ENCODE results near the gene SEMA5A.

Gene SEMA5A

GRCh38 chr5:9265441-9266287 is 280.2 kb downstream of the SEMA5A start:
- peak; percentile 96 for DNase-seq (ENCODE audit: low read depth)
- TF ChIP-seq CTCF (conservative IDR thresholded peaks at IDR 0.05; ENCODE audit: control insufficient read depth, insufficient read depth, low read depth, low read length): no peak
- no peak overlapping the region for H3K4me3 ChIP-seq (ENCODE audit: control insufficient read depth, low read depth, low read length)

DNA sequence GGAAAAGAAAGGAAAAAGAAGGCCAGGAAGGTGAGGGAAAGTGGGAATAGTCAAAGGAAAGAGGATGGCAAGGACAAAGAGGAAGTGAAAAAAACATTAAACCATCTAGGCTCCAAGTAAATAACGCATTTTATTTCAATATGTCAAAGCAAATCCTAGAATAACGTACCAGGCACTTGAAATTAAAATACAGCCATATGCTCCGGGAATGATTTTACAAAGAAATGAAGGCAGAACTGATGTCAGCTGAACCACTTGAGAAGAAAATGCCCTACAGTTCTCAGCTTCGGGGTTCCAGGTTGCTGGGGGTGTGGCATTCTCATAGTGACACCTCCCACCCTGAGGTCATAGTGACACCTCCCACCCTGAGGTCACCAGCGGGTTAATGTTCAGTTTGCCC is 281.6 kb downstream of the SEMA5A start:
- DNase-seq (ENCODE audit: low read depth): no peak
- no peak overlapping the region for H3K4me3 ChIP-seq (ENCODE audit: control insufficient read depth, low read depth, low read length)
- TF ChIP-seq CTCF (conservative IDR thresholded peaks at IDR 0.05; ENCODE audit: control insufficient read depth, insufficient read depth, low read depth, low read length): no peak

DNA sequence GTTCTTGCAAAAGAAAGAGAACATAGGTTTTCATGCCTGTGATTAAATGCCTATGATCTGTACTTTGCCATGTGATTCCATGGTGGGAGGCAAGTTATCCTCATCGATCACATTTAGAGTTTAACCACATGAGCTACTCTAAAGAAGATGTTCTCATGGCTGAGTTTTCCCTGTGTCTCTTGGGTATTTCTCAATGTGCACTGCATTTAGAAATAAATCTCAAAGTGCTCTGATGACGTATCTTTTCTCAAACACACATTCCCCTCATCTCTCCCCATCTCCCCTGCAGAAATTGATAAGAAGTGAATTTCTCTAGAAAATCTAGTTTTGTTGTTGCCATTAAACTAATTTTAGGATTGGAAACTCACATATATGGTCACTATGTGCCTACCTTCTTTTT is 282.2 kb downstream of the SEMA5A start:
- H3K4me3 ChIP-seq (ENCODE audit: control insufficient read depth, low read depth, low read length): no peak overlapping the region
- TF ChIP-seq CTCF (conservative IDR thresholded peaks at IDR 0.05; ENCODE audit: control insufficient read depth, insufficient read depth, low read depth, low read length): no peak
- DNase-seq (ENCODE audit: low read depth): peak; percentile 93

DNA sequence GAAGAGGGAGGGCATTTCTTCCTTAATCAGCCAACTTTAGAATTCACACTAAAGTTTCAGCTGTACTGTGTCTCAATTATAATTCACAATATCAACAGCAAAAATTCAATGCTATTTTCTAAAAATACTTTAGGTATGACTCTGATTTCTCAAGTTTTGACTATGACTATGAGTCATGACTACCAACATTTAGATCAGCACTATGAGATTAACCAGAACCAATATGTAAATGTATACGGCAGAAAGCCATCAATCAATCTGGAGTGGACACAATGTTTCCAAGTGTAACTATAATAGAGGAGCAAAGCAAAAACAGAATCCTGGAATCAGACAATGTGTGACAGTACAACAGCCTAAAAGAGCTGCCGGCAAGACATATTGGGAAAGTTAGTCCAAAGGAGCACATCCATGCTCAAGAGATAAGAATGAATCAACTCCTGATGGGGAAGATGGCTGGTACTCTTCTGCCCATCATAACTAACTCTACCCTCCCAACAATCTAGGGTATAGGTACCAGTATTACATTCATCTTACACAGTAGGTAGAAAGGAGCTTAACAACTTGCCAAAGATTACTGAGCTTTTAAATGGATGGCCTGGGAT is 294.4 kb downstream of the SEMA5A start:
- no peak overlapping the region for H3K4me3 ChIP-seq (ENCODE audit: control insufficient read depth, low read depth, low read length)
- no peak for TF ChIP-seq CTCF (conservative IDR thresholded peaks at IDR 0.05; ENCODE audit: control insufficient read depth, insufficient read depth, low read depth, low read length)
- peak; percentile 73 for DNase-seq (ENCODE audit: low read depth)

DNA sequence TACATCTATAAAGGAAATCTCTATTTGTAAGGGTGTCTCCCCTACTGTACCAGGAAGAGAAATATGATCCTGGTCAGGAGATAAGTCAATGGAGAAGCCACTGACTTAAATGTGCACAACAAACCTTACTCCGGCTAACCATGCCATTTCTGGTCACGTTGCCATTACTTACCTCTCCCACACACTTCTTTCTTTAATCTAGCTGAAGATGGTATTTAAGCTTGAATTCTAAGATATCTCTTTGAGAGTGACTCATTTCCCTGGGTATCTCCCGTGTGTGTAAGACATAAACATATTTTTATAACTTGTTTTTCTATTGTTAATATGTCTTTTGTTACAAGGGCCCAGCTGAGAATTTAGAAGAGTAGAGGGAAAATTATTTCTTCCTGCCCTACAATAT is 296.6 kb downstream of the SEMA5A start:
- H3K4me3 ChIP-seq (ENCODE audit: control insufficient read depth, low read depth, low read length): no peak overlapping the region
- DNase-seq (ENCODE audit: low read depth): no peak
- no peak for TF ChIP-seq CTCF (conservative IDR thresholded peaks at IDR 0.05; ENCODE audit: control insufficient read depth, insufficient read depth, low read depth, low read length)

GRCh38 chr5:9245071-9245470 is 300.8 kb downstream of the SEMA5A start:
- DNase-seq (ENCODE audit: low read depth): peak; percentile 10
- no peak overlapping the region for H3K4me3 ChIP-seq (ENCODE audit: control insufficient read depth, low read depth, low read length)
- TF ChIP-seq CTCF (conservative IDR thresholded peaks at IDR 0.05; ENCODE audit: control insufficient read depth, insufficient read depth, low read depth, low read length): no peak

Data from fibroblast of mammary gland (primary cell).